ENCODE results near the gene CFDP1.

Gene CFDP1

DNA sequence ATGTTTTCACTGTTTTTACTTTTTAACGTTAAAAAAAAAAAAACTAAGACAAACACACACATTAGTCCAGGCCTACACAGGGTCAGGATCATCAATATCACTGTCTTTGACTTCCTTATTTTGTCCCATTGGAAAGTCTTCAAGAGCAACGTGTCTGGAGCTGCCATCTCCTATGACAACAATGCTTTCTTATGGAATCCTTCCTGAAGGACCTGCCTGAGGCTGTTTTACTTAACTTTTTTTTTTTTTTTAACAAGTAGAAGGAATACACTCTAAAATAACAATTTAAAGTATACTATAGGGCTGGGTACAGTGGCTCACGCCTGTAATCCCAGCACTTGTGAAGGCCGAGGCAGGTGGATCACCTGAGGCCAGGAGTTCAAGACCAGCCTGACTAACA lies 110.1 kb downstream of the CFDP1 start:
- H3K4me3 ChIP-seq (ENCODE audit: low read depth, low read length): no peak overlapping the region
- no peak for DNase-seq (ENCODE audit: low read depth)
- TF ChIP-seq, protein P1, sequence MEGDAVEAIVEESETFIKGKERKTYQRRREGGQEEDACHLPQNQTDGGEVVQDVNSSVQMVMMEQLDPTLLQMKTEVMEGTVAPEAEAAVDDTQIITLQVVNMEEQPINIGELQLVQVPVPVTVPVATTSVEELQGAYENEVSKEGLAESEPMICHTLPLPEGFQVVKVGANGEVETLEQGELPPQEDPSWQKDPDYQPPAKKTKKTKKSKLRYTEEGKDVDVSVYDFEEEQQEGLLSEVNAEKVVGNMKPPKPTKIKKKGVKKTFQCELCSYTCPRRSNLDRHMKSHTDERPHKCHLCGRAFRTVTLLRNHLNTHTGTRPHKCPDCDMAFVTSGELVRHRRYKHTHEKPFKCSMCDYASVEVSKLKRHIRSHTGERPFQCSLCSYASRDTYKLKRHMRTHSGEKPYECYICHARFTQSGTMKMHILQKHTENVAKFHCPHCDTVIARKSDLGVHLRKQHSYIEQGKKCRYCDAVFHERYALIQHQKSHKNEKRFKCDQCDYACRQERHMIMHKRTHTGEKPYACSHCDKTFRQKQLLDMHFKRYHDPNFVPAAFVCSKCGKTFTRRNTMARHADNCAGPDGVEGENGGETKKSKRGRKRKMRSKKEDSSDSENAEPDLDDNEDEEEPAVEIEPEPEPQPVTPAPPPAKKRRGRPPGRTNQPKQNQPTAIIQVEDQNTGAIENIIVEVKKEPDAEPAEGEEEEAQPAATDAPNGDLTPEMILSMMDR (IDR thresholded peaks at IDR 0.05; ENCODE audit: insufficient read depth, low read depth, low read length, missing control alignments): no peak

DNA sequence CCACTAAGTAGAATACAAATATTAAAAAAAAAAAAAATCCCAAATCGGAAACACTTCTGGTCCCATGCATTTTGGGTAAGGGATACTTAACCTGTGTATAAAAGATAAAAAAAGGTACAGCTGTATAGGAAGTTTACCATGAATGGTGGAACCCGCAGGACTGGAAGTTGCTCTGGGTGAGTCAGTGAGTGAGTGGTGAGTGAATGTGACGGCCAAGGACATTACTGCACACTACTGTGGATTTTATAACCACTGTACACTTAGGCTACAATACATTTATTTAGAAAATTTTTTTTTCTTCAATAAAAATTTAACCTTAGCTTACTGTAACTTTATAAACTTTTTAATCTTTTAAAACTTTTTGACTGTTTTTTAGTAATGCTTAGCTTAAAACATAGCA lies 110.6 kb downstream of the CFDP1 start:
- TF ChIP-seq, protein P1 (IDR thresholded peaks at IDR 0.05; ENCODE audit: insufficient read depth, low read depth, low read length, missing control alignments): no peak
- DNase-seq (ENCODE audit: low read depth): no peak
- H3K4me3 ChIP-seq (ENCODE audit: low read depth, low read length): no peak overlapping the region

DNA sequence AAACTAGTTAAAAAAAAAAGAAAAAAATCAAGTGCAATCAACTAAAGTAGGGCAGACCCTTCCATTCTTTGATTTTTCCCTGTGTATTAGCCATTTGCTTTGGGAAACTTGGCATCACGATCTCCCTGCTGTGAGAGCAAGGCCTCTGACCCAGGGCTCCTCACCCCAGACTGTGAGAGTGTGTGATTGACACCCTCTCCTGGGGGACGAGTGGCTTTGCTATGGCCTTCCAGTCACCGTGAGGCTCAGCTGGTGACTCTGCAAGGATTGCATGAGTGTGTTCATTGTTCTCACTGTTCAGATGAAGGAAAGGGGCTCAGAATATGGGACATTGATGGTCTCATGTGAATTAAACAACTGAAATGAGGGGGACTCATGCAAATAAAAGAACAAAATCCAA lies 112.9 kb downstream of the CFDP1 start:
- DNase-seq (ENCODE audit: low read depth): peak; percentile 46
- TF ChIP-seq, protein P1 (IDR thresholded peaks at IDR 0.05; ENCODE audit: insufficient read depth, low read depth, low read length, missing control alignments): no peak
- H3K4me3 ChIP-seq (ENCODE audit: low read depth, low read length): no peak overlapping the region

DNA sequence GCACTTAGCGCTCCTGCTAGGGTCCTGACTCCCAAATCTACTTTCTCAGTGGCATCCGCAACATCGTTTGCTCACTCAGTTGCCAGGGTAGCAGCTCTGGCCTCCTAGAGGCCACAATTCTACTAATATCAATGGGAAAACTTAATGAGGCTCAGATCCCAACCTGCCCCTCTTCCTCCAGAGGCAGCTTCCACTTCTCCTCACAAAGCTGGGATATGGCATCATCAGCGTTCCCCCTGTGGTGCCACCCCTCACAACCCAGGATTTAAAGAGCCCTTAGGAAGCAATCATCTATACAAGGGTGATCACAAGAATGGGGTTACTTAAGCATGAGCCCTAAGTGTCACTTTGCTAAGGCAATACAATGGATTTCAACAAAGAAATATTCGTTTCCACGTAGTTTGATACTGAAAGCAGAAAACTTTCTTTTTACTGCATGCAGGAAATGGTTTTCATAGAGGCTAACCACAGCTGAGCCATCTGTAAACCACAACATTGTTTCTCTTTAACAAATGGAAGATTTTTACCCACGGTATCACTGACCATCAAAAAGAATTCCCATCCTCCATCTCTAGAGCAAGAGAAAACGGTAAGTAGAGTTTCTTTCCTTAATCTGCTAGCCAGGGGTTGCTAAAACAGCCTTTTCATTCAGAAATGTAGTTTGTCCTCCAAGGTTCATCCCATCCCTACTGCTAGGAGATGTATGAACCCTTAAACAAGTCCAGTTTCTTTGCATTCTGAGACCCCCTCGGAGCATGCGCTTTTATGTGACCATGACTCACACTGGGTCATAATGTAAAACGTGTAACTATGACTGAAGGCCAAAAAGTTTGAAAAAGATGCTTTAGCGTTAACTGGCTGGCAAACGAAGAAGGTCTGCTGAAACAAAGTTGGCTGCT lies 113.5 kb downstream of the CFDP1 start:
- H3K4me3 ChIP-seq (ENCODE audit: low read depth, low read length): no peak overlapping the region
- DNase-seq (ENCODE audit: low read depth): peak; percentile 83
- TF ChIP-seq, protein P1 (IDR thresholded peaks at IDR 0.05; ENCODE audit: insufficient read depth, low read depth, low read length, missing control alignments): no peak

DNA sequence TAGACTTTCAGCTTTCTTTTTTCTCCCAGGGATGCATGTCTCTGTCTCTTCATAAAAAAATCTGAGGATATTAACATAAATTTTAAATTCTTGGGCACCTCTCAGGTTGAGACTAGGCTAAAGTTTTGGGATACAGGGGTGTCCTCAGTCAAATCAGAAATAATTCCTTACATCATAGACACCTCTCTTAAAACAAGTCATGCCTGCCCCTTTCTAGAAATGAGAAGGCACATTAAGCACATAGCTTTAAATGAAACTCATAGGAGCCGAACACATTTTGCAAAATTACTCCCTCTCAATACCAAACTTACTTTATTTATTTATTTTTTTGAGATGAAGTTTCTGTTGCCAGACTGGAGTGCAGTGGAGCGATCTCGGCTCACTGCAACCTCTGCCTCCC lies 114.6 kb downstream of the CFDP1 start:
- peak; percentile 37 for DNase-seq (ENCODE audit: low read depth)
- TF ChIP-seq, protein P1 (IDR thresholded peaks at IDR 0.05; ENCODE audit: insufficient read depth, low read depth, low read length, missing control alignments): no peak
- no peak overlapping the region for H3K4me3 ChIP-seq (ENCODE audit: low read depth, low read length)

DNA sequence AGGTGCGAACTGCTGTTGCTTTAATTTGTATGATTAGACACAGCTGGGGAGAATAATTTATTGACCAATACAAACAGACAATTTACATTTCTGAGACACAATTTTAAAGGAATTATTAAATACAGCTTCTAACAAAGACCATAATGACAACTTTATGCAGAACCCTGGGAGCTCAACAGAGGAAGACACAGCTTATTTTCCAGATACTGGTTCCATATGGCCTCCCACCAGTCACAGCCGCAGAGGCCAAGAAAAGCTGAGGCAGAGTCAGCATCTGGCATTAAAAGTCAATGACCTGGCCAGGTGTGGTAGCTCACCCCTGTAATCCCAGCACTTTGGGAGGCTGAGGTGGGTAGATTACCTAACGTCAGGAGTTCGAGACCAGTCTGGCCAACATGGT lies 115.8 kb downstream of the CFDP1 start:
- TF ChIP-seq, protein P1 (IDR thresholded peaks at IDR 0.05; ENCODE audit: insufficient read depth, low read depth, low read length, missing control alignments): no peak
- H3K4me3 ChIP-seq (ENCODE audit: low read depth, low read length): no peak overlapping the region
- DNase-seq (ENCODE audit: low read depth): no peak
